Thoracic aorta (tissue), 2 donors: ENCODE results near the gene EFNA3. TPM values are rescaled to one million over a fixed set of nuclear protein-coding genes. Genes with fewer than 3 reads are reported as not detected.

Experiments
- ATAC-seq: fragments of 150-250 bp; one replicate; pipeline ENCODE4 v1.8.0; 2017; ENCODE audit warnings: low read depth; ENCODE audit not compliant: insufficient number of reproducible peaks, low FRiP score
- DNase-seq: peaks from one replicate; pipeline ENCODE4 v3.0.0-alpha.2; 2020; ENCODE audit warnings: low spot score
- H3K27ac ChIP-seq, 2 donors: fragments of 200-600 bp; sonication (generic); 1 replicate in 1 of 2; 2 replicates in 1 of 2; pipeline ENCODE4 v1.5.1; 2016; ENCODE audit warnings: mild to moderate bottlenecking in 2 of 2, moderate library complexity in 2 of 2
- H3K27me3 ChIP-seq: fragments of 200-600 bp; sonication (generic); replicated peaks from 2 replicates; pipeline ENCODE4 v1.6.0; 2016; ENCODE audit warnings: mild to moderate bottlenecking; ENCODE audit not compliant: insufficient read depth
- H3K36me3 ChIP-seq: fragments of 200-600 bp; sonication (generic); one replicate; pipeline ENCODE4 v1.5.1; 2016
- H3K4me1 ChIP-seq, 2 donors: fragments of 200-600 bp; sonication (generic); 1 replicate in 1 of 2; 2 replicates in 1 of 2; pipeline versions ENCODE4 v1.5.1 to v1.6.0; 2016; ENCODE audit warnings: low read depth in 2 of 2, mild to moderate bottlenecking in 1 of 2; ENCODE audit not compliant: control insufficient read depth in 1 of 2
- H3K4me3 ChIP-seq: fragments of 200-600 bp; sonication (generic); 2 replicates; pipeline ENCODE4 v1.5.1; 2016; ENCODE audit warnings: mild to moderate bottlenecking
- H3K9me3 ChIP-seq: fragments of 200-600 bp; sonication (generic); 2 replicates; pipeline ENCODE4 v1.5.1; 2016
- CTCF ChIP-seq: fragments of 200-600 bp; sonication (generic); IDR thresholded peaks from one replicate; pipeline ENCODE4 v1.5.1; 2019; ENCODE audit warnings: antibody characterized with exemption
- total RNA-seq, 2 donors: library from RNA; depleted of rRNA; stranded (reverse); fragments of >200 nt; gene quantifications; one replicate each; pipeline versions ENCODE4 v1.1.0 to v1.2.3, GENCODE V29; 2016

Gene EFNA3
- total RNA-seq, 2 donors from 2014 or later: 1.5 to 3.2 TPM

GRCh38 chr1:155079210-155079486, 511 bp downstream of the EFNA3 start:
- peak overlapping the region; percentile 72 for H3K4me3 ChIP-seq
- peaks cover 26% of the 10 kb centered on the region for H3K27me3 ChIP-seq
- H3K27ac ChIP-seq: no peak overlapping the region
- ATAC-seq (no peak), DNase-seq (no peak)
- no peaks in the 10 kb centered on the region for H3K9me3 ChIP-seq
- no peak for TF ChIP-seq CTCF
- no peaks in the 10 kb centered on the region for H3K36me3 ChIP-seq
- peaks cover 29 to 44% of the 10 kb centered on the region in 2 donors for H3K4me1 ChIP-seq

GRCh38 chr1:155079487-155080311, 1.1 kb downstream of the EFNA3 start:
- no peaks in the 10 kb centered on the region for H3K9me3 ChIP-seq
- H3K36me3 ChIP-seq: no peaks in the 10 kb centered on the region
- ATAC-seq (no peak), DNase-seq (no peak)
- peaks cover 26% of the 10 kb centered on the region for H3K27me3 ChIP-seq
- H3K4me1 ChIP-seq: peaks cover 32 to 49% of the 10 kb centered on the region in 2 donors
- no peak for TF ChIP-seq CTCF
- H3K4me3 ChIP-seq: peak overlapping the region; percentile 72
- peak overlapping the region in 1 of 2 donors; percentile 9 for H3K27ac ChIP-seq

GRCh38 chr1:155080312-155081228, 1.9 kb downstream of the EFNA3 start:
- H3K36me3 ChIP-seq: no peaks in the 10 kb centered on the region
- peak overlapping the region in 1 of 2 donors; percentile 9 for H3K27ac ChIP-seq
- TF ChIP-seq CTCF: no peak
- H3K27me3 ChIP-seq: peaks cover 26% of the 10 kb centered on the region
- ATAC-seq (no peak), DNase-seq (no peak)
- H3K9me3 ChIP-seq: no peaks in the 10 kb centered on the region
- peaks cover 32 to 51% of the 10 kb centered on the region in 2 donors for H3K4me1 ChIP-seq
- peak overlapping the region; percentile 30 for H3K4me3 ChIP-seq

GRCh38 chr1:155081472-155082300, 3.0 kb downstream of the EFNA3 start:
- DNase-seq (no peak), ATAC-seq (no peak)
- Histone ChIP-seq H3K9me3 (no peaks in the 10 kb centered on the region), H3K27me3 (peaks cover 26% of the 10 kb centered on the region), H3K36me3 (no peaks in the 10 kb centered on the region), H3K4me3 (peak overlapping the region; percentile 48), H3K4me1 (peaks cover 32 to 55% of the 10 kb centered on the region in 2 donors), H3K27ac (peak overlapping the region in 1 of 2 donors; percentile 44)
- TF ChIP-seq CTCF: no peak
